ENCODE results near the gene ZNF497. TPM values are rescaled to one million over a fixed set of nuclear protein-coding genes. Genes with fewer than 3 reads are reported as not detected.
"Not testable (repeated sequence)": the region's sequence is repeated elsewhere in the genome, so short reads cannot be mapped to it uniquely, and the experiment has no call there.

ZNF497 gene
- polyA plus RNA-seq, 3 donors: 3.3 to 3.9 (median 3.5) TPM

DNA sequence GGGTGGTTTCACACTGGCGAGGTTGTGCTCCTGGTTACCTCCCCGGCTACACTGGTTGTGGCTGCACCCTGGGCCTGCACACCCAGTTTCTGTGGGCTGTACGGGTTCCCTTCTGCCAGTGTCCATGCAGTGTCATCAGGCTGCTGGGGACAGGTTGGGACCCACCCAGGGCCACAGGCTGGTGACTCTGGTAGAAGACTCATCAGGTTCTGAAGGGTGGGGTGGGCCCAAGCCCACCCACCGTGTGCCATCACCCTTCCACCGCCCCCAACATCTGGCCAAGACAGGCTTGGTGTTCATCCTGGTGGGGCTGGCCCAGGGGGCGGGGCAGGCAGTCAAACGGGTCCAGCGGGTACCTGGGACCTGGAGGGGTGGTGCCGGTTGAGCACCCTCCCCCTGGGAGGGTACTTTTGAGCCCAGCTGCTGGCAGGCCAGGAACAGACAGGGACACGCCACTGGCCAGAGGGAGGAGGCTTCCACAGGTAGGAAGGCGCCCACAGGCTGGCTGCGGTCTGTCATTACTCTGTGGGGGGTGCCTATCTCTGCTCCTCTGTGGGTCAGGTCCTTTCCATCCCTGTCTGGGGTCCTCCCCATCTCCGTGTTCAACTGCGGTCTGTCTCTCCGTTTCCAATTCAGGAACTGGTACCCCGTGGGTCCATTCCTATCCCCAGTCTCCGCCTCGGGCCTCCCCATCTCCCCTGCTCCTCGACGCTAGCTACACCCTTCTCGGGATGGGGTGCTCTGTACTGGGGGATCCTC lies 32.8 kb upstream of the ZNF497 start, which contains the start of gene RNF225:
Gene RNF225, plus strand, starts transcription at position 437 of the 759 bp plus-strand sequence. CDS start 434 bp downstream, outside the sequence.
- DNase-seq (ENCODE audit: low read depth in 3 of 3, low spot score in 2 of 3): no peak

DNA sequence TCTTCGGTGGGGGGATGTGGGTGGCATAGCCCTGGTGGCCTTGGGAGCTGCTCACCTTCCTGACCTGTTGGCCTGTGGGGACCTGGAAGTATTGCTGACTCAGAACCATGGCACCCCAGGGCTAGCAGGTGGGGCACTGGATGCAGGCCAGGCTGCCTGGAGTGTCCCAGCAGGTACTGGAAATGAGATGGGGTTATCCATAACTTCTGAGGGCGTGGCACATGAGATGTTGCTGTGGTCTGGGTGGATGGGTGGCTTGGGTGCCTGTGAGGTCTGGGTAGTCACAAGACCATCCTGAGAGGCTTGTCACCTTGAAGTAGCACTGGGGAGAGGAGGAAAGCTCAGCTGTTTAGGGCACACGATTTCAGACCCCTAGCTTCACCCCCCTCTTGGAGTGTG lies 32.3 kb upstream of the ZNF497 start:
- no peak for DNase-seq (ENCODE audit: low read depth in 3 of 3, low spot score in 2 of 3)

DNA sequence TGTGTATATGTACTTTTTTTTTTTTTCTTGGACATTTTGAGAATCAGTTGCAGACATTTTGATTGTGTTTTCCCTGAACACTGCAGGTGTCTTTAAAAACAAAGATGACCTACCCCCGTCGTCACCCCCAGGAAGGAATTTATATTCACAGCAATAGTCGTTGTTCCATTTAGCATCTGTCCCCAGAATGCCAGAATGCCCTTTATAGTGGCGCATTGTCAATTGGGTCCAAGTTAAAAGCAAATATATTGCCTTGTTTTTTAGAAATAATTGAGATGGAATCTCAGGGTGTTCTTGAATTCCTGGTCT lies 31.1 kb upstream of the ZNF497 start:
- DNase-seq (ENCODE audit: low read depth in 3 of 3, low spot score in 2 of 3): no peak

DNA sequence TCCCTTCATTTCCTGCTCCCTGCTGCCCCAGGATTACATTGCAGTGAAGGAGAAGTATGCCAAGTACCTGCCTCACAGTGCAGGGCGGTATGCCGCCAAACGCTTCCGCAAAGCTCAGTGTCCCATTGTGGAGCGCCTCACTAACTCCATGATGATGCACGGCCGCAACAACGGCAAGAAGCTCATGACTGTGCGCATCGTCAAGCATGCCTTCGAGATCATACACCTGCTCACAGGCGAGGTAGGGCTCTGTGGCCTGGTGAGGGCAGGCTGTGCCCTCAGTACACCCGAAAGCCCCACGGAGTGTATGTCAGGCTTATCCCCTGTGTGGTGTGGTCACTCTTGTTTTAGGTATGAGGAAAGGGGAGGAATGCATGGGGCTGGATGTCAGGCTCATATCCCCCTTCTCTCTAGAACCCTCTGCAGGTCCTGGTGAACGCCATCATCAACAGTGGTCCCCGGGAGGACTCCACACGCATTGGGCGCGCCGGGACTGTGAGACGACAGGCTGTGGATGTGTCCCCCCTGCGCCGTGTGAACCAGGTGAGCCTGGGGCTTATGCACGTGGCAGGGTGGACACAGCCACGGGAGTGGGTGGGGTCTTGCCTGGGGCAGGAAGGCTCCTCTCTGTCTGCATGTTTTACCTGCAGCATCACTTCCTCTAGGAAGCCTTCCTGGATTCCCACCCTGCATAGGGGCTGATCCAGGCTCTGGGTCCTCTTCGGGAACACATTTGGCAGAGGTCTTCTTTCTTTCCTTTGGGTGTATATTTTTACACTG lies 30.6 kb upstream of the ZNF497 start:
- no peak for DNase-seq (ENCODE audit: low read depth in 3 of 3, low spot score in 2 of 3)

DNA sequence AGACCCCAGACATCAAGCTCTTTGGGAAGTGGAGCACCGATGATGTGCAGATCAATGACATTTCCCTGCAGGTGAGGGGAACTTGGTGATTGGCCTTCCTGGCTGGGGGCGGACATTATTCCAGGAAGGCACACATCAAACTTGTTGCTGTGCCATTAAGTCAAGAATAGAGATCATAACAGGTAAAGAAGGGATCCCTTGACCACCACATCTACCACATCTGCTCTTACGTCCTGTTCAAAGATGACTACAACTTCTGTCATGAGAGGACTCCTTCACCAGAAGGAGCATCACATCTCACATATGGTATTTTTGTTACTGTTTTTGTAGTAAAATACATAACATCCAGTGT lies 25.6 kb upstream of the ZNF497 start:
- DNase-seq (ENCODE audit: low read depth in 3 of 3, low spot score in 2 of 3): no peak

DNA sequence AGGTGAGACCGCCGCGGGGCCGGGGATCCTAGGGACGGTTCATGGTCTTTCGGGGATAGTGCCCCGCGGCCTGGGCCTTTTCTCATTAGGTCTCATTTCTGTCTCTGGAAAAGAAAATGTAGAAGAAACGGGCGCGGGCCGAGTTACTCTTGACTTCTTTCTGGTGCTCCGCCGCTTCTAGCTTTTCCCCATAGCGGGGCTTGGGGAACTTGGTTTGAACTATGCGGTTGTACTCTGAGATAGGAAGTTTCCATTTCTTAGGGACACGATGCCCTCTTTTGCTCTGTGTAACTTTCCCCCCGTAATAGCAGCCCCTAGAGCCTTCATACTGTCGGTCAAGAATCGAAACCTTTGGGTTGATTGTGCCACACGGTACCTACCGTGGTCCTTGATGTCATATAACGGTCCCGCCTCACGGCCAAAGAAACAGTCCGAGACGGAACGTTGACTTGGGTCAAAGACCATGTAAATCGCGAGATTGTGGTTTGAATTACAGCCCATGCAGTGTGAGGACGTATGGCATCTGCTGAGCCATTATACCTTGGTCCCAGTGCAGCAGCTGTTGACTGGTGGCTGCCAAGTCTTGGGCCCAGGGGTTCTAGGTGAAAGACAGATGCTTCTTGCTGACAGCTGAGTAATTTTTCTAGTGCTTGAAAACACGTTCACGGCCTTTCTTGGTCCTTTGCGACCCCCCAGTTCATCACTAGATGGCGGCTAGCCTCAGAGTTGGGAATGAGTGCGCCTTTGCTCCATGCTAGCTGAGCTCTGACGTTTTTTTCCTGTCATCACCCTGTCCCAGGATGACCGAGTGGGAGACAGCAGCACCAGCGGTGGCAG lies 25.0 kb upstream of the ZNF497 start:
- DNase-seq (ENCODE audit: low read depth in 3 of 3, low spot score in 2 of 3): no peak

DNA sequence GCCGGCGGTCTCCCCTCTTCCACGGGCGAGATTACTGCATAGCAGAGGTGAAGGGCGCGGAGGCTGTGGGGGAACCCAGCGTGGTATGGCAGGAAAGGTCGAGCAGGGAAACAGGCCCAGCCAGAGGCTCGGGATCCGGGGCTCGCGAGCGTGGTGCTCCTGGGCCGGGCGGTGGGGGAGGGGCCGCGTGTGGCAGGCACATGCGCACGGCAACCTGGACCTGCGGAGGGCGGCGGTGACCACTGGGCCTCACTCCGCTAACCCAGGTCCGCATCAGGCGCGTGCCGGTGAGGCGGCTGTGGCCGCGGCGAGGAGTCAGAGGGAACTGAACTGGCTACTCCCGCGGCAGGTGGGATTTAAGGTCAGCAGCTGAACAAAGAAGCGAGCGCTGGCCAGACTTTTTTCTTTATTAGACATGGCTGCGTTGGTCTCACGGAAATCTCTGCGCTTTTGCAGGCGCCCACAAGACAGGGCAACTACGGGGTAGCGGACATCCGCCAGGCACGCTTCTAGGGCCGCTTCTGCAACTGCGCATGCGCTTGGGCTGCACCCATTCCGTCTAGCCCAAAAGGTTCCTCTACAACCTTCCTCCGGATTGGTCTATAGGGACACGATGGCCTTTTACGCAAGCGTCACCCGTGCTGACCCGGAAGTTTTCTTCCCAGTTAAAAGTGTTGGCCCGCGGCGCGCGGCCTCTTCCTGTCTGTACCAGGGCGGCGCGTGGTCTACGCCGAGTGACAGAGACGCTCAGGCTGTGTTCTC lies 24.2 kb upstream of the ZNF497 start, which contains the start of gene RPS5:
Gene RPS5, plus strand, starts transcription at position 694 of the 762 bp plus-strand sequence. CDS start 869 bp downstream, outside the sequence.
- peak; percentile 94 to 97 (median 96) for DNase-seq (ENCODE audit: low read depth in 3 of 3, low spot score in 2 of 3)

DNA sequence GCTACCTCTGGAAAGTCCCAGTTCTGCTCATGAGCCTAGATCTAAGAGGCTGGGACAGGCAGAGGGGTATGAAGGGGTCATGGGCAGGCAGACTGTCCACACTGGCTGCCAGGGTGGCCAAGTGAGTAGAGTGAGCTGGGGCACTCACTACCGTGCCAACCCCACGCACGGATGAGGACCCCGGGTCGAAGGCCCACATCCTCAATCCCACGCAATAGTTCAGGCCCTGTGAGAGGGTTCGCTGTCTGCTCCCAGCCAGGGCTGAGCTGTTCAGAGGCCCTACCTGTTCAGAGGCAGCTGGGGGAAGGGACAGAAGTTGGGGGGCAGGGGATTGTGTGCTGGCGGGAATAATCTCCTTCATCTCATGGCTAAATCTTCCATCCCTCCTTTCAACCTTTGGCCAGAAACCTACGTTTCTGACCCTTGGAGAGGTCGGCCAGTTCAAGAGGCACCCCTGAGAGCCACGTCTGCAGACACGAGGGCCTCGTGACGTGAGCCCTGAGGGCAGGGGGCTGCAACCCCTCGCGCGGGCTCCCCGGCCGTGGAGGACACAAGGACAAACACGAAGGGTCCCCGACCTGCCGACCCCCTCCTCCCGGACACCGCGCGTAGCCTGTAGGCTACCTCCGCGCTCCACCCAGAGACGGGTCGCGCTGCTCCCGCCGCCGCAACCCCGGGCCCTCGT lies 23.5 kb upstream of the ZNF497 start:
- DNase-seq (ENCODE audit: low read depth in 3 of 3, low spot score in 2 of 3): no peak

DNA sequence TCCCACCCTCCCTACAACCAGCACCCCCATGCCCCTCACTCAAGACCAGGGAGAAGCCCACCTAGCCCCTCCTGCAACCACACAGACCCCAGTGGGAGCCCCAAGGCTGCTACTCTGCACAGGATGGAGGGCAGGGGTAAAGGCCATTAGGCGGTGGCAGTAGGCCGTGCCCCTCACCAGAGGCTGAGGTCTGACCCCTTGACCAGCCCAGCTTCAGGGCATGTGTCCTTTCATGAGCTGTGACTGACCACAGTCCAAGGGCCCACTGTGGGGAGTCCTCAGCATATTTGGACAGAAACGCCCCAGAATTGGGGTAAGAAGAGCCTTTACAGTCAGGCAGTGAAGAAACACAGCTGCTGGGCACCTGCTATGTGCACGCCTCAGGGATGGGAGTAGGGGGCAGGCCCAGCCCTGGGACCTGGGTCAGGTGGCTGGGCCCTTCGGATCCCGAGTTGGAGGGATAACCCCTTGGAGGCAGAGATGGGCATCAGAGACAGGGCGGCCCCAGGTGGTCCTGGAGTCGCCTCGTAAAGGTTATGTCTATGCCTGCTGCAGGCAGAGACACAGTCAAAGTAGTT lies 22.9 kb upstream of the ZNF497 start:
- DNase-seq (ENCODE audit: low read depth in 3 of 3, low spot score in 2 of 3): no peak

DNA sequence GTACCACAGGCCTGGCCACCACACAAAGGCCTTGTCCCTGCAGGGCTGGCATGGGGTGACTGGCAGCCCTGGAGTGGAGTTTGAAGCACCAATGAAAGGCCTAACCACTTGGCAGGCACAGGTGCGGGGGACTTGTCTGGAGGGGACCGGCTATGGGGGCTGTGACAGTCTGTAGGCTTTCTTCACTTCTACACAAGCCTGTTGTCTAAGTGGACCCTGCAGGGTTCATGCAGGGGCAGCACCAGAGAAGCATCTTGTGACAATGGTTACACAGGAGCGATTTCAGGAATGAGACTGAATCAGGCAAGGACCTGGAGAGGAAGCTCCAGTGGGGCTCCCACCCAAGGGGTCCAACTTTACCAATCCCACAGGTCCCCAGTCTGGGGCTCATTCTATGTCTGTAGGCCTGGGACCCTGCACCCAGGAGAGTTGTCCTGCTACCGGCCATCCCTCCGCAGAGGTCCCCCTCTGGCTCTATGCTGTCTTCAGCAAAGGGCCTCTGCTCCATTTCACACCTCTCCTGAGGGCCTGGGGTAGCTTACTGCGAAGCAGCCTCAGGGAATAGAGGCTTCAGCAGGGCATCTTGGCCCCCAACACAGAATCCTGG lies 20.5 kb upstream of the ZNF497 start:
- DNase-seq (ENCODE audit: low read depth in 3 of 3, low spot score in 2 of 3): no peak

DNA sequence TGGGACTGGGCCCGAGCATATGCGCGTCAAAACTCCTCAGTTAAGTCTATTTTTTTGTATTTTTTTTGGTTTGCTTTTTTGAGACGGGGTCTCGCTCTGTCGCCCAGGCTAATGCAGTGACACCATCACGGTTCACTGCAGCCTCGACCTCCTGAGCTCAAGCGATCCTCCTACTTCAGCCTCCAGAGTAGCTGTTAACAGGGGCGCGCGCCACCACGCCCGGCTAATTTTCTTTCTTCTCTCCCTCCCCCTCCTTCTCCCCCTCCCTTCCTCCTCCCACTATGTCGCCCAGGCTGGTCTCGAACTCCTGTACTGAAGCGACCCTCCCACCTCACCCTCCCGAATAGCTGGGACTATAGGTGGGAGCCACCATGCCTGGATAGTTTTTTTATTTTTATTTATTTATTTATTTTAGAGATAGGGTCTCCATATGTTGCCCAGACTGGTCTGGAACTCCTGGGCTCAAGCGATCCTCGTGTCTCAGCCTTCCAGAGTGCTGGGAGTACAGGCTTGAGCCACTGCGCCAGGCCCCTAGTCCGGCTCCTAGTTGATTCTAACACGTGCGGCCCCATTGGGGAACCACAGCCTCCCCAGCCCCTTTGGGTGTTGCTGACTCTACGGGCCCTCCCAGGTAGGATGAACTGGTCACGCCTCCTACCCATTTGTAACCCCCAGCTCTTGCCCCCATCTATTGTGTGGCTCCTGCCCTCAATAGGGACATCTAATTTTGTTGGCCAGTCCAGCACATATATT lies 19.1 kb upstream of the ZNF497 start:
- DNase-seq (ENCODE audit: low read depth in 3 of 3, low spot score in 2 of 3): no peak

DNA sequence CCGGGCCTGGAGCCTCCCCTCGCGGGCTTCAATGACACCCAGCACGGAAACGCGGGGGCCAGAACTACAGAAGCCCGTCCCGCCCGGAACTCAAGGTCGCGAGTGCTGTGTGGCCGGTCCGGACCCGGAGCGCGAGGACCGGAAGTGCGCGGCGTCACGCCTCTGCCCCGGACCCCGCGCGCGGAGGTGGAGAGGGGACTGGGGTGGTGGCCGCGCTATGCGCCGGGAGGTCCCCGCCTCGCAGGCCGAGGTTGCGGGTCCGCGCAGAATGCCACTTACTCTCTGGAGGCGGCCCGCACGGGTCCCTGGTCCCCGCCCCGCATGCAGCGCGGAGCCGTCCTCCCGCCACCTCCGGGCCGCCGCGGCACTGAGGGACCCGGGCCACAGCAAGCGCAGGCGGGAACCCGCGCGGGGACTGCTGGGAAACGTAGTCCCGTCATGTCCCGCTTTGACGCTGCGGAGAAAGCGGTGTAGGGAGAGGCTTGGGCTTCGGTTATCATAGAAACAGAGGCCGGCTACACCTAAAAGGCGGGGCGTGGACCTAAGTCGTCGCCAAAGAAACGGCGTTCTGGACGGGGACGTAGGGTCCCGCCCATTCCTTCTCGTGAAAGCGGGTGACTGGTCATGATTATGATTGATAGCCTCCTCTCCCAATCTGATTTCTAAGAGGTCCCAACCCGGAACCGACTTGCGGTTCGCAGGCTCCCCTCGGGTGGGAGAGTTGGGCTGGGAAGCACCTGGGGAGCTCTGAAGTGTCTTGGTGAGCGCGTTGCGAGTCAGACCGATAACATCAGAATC lies 18.3 kb upstream of the ZNF497 start, which contains the start of gene ZNF837:
Gene ZNF837, minus strand, starts transcription at position 369 of the 798 bp plus-strand sequence. CDS start 11,698 bp downstream, outside the sequence.
- DNase-seq (ENCODE audit: low read depth in 3 of 3, low spot score in 2 of 3): peak; percentile 97 to 99 (median 98)

DNA sequence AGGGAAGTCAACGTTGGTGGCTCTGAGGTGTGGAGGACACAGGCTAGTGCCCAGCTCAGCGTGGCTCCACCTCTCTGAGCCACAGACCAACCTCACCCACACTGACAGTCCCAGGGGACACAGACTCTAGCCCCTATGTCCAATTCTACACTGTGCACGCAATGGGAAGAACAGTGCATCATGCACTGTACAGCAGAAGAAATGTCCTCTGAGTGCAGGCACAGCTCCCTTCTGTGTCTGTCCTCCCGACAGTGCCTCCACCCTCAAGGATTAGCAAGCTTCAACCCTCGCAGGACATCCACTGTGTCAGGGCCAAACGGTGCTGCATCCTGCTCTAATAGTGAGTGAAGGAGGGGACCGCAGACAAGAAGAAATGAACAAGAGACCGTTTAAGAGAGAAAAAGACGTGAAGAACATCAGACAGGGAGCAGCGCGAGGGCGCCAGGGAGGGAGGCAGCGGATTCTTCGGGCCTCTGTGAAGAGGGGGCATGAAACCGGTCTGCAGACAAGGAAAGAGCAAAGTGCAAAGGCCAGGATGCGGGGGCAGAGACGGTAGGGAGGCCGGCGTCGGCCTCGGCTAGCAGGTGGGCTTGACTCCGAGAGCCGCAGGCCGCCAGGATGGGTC lies 17.6 kb upstream of the ZNF497 start:
- no peak for DNase-seq (ENCODE audit: low read depth in 3 of 3, low spot score in 2 of 3)

DNA sequence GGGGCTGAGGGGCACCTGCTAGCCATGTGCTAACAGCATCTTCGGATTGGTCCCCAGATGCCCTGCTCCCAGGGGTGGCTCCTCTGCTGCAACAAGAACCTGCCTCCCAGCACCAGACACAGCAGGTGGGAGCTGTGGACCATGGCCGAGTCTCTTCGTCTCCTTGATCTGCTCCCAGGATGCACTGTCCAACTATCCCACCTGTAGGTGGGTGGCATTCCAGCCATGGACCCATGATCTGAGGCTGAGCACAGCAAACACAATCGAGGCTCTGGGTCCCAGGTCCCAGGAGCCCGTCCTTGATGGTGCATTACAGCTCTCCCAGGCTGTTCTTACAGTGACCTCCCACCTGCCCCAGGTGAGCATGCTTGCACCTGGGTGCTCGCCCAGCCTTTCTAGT lies 16.7 kb upstream of the ZNF497 start:
- DNase-seq (ENCODE audit: low read depth in 3 of 3, low spot score in 2 of 3): no peak

DNA sequence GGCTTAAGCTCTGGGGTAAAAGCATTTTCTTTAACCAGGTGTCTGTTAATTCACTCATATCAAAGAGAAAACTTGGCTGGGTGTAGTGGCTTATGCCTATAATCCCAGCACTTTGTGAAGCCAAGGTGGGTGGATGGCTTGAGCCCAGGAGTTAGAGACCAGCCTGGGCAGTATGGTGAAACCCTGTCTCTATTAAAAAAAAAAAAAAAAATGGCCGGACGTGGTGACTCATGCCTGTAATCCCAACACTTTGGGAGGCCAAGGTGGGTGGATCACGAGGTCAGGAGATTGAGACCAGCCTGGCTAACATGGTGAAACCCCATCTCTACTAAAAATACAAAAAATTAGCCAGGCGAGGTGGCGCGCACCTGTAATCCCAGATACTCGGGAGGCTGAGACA lies 14.2 kb upstream of the ZNF497 start:
- DNase-seq (ENCODE audit: low read depth in 3 of 3, low spot score in 2 of 3): not testable (repeated sequence)

DNA sequence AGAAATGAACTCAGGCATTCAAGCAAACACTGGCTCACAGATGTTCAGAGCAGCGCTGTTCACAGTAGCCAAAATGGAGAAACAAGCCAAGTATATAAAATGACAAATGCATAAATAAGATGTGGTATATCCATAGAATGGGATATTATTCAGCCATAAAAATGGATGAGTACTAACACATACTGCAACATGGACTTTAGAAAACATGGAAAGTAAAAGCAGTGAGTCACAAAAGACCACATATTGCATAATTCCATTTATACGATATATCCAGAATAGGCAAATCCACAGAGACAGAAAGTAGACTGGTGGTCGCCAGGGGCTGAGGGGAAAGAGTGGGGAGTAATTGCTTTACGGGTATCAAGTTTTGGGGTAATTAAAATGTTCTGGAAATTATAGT lies 11.6 kb upstream of the ZNF497 start:
- DNase-seq (ENCODE audit: low read depth in 3 of 3, low spot score in 2 of 3): no peak

Data from right renal cortex interstitium (tissue), 3 donors.